Tibial nerve (tissue), 4 donors: ENCODE measurements around the gene ENKD1.

Experiments used
- EP300 ChIP-seq, 2 donors: sonication (generic); formaldehyde crosslinking; IDR thresholded peaks; one replicate each; pipeline ENCODE4 v1.6.1; 2017; ENCODE audit warnings: antibody characterized with exemption in 2 of 2, mild to moderate bottlenecking in 1 of 2
- TF ChIP-seq, protein P1 (sequence below), 5 experiments: fragments of 200-600 bp in 3 of 5; fragments of 450-650 bp in 2 of 5; sonication (generic) in 3 of 5; IDR thresholded peaks; one replicate each; pipeline ENCODE4 v1.5.1; 2016 to 2019; ENCODE audit warnings: antibody characterized with exemption in 5 of 5, mild to moderate bottlenecking in 3 of 5, moderate library complexity in 2 of 5

DNA sequence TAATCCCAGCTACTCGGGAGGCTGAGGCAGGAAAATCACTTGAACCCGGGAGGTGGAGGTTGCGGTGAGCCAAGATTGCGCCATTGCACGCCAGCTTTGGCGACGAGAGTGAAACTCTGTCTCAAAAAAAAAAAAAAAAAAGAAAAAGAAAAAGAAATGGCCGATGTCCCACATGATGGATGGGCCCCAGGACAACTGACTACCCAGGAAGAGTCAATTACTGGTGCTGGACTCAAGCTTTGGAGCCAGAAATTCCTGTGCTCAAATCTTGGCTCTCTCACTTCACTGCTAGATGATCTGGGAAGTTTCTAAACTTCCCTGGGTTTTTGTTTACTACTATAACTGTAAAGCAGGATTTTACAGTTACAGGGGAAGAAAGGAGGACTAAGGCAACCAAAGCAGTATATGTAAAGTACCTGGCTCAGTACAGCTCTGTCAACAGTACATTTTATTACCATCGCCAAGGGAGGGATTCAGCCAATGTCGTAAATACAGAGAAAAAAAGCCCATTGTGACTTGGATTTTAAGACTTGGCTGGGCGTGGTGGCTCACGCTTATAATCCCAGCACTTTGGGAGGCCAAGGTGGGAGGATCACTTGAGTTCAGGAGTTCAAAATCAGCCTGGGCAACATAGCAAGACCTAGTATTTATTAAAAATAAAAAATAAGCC lies 11.9 kb upstream of the ENKD1 start:
- TF ChIP-seq, protein P1, sequence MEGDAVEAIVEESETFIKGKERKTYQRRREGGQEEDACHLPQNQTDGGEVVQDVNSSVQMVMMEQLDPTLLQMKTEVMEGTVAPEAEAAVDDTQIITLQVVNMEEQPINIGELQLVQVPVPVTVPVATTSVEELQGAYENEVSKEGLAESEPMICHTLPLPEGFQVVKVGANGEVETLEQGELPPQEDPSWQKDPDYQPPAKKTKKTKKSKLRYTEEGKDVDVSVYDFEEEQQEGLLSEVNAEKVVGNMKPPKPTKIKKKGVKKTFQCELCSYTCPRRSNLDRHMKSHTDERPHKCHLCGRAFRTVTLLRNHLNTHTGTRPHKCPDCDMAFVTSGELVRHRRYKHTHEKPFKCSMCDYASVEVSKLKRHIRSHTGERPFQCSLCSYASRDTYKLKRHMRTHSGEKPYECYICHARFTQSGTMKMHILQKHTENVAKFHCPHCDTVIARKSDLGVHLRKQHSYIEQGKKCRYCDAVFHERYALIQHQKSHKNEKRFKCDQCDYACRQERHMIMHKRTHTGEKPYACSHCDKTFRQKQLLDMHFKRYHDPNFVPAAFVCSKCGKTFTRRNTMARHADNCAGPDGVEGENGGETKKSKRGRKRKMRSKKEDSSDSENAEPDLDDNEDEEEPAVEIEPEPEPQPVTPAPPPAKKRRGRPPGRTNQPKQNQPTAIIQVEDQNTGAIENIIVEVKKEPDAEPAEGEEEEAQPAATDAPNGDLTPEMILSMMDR (IDR thresholded peaks at IDR 0.05) = no peak
- no peak for TF ChIP-seq EP300 (IDR thresholded peaks at IDR 0.05)
